Esophagus muscularis mucosa (tissue), 3 donors: ENCODE measurements around the gene KATNA1.

Source experiments
- CTCF ChIP-seq, 3 experiments: fragments of 200-600 bp in 2 of 3; fragments of 450-650 bp in 1 of 3; sonication (generic) in 2 of 3; IDR thresholded peaks; one replicate each; pipeline ENCODE4 v1.5.1; 2017 to 2019; ENCODE audit warnings: antibody characterized with exemption in 3 of 3, mild to moderate bottlenecking in 2 of 3, moderate library complexity in 1 of 3
- POLR2AphosphoS5 ChIP-seq, 2 donors: sonication (generic); formaldehyde crosslinking; IDR thresholded peaks; one replicate each; pipeline ENCODE4 v1.6.1; 2017; ENCODE audit warnings: antibody characterized with exemption in 2 of 2

DNA sequence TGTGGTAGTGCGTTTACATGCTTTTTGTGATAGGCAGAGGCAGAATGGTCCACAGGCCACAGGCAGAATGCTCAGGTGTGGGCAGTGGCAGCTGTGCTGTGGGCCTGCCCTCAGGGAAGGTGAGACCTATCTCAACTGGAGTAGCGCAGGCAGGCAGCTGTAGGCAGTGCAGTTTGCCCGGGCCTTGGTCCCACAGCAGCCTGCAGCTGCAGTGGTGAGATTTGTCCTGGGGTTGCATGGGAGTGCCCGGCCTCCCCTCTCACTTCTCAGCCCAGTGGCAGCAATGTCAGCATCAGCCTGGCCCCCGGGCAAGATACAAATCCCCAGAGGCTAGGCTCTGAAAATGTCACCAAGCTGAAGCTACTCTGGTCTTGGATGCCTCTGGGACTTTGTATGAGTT, 96.6 kb downstream of the KATNA1 start:
- TF ChIP-seq CTCF (IDR thresholded peaks at IDR 0.05) = no peak
- TF ChIP-seq POLR2AphosphoS5 (IDR thresholded peaks at IDR 0.05) = no peak
